ENCODE data around the gene HSP90AB1.
A peak's percentile ranks its signal among the peaks of the same experiment; 100 is the strongest.
"Not testable (repeated sequence)": the region's sequence is repeated elsewhere in the genome, so short reads cannot be mapped to it uniquely, and the experiment has no call there.

The HSP90AB1 gene

GRCh38 chr6:44222486-44223318 is 24.2 kb upstream of the HSP90AB1 start:
- DNase-seq (ENCODE audit: low spot score), result peak; percentile 47

- peak; percentile 77 for DNase-seq (ENCODE audit: low spot score)
Measured at GRCh38 chr6:44223319-44224028, 23.4 kb upstream of the HSP90AB1 start, which contains the start of gene SLC29A1. Gene SLC29A1 (plus strand): TSS chr6:44223595. CDS start chr6:44227314, 3,719 bp downstream.

GRCh38 chr6:44224029-44224964 is 22.6 kb upstream of the HSP90AB1 start:
- peak; percentile 63 for DNase-seq (ENCODE audit: low spot score)

- DNase-seq (ENCODE audit: low spot score), result no peak
Measured at GRCh38 chr6:44224965-44225305, 22.0 kb upstream of the HSP90AB1 start.

- no peak for DNase-seq (ENCODE audit: low spot score)
Measured at GRCh38 chr6:44225579-44226325, 21.1 kb upstream of the HSP90AB1 start.

GRCh38 chr6:44226368-44227147 is 20.3 kb upstream of the HSP90AB1 start:
- DNase-seq (ENCODE audit: low spot score), result peak; percentile 60

GRCh38 chr6:44227148-44227793 is 19.6 kb upstream of the HSP90AB1 start:
- DNase-seq (ENCODE audit: low spot score), result peak; percentile 40

GRCh38 chr6:44228031-44228430 is 18.9 kb upstream of the HSP90AB1 start:
- no peak for DNase-seq (ENCODE audit: low spot score)

- DNase-seq (ENCODE audit: low spot score), result no peak
Measured at GRCh38 chr6:44228433-44228832, 18.5 kb upstream of the HSP90AB1 start.

- DNase-seq (ENCODE audit: low spot score), result no peak
Measured at GRCh38 chr6:44228836-44229235, 18.1 kb upstream of the HSP90AB1 start.

GRCh38 chr6:44229376-44230033 is 17.4 kb upstream of the HSP90AB1 start:
- DNase-seq (ENCODE audit: low spot score), result no peak

- no peak for DNase-seq (ENCODE audit: low spot score)
Measured at GRCh38 chr6:44230034-44230675, 16.7 kb upstream of the HSP90AB1 start.

- not testable (repeated sequence) for DNase-seq (ENCODE audit: low spot score)
Measured at GRCh38 chr6:44231426-44231825, 15.5 kb upstream of the HSP90AB1 start.

- DNase-seq (ENCODE audit: low spot score), result no peak
Measured at GRCh38 chr6:44232676-44233566, 14.0 kb upstream of the HSP90AB1 start.

- DNase-seq (ENCODE audit: low spot score), result no peak
Measured at GRCh38 chr6:44233567-44234100, 13.3 kb upstream of the HSP90AB1 start.

- DNase-seq (ENCODE audit: low spot score), result peak; percentile 90
Measured at GRCh38 chr6:44234101-44235025, 12.5 kb upstream of the HSP90AB1 start.

GRCh38 chr6:44235269-44235668 is 11.6 kb upstream of the HSP90AB1 start:
- DNase-seq (ENCODE audit: low spot score), result no peak

All from cerebellar cortex (tissue), 1 donor.